Measurements from ENCODE around the gene IRAK1. TPM values are rescaled to one million over a fixed set of nuclear protein-coding genes. Genes with fewer than 3 reads are reported as not detected.

IRAK1 gene
- total RNA-seq, 4 donors from 2014 or later: 64.1 to 155 (median 107) TPM

DNA sequence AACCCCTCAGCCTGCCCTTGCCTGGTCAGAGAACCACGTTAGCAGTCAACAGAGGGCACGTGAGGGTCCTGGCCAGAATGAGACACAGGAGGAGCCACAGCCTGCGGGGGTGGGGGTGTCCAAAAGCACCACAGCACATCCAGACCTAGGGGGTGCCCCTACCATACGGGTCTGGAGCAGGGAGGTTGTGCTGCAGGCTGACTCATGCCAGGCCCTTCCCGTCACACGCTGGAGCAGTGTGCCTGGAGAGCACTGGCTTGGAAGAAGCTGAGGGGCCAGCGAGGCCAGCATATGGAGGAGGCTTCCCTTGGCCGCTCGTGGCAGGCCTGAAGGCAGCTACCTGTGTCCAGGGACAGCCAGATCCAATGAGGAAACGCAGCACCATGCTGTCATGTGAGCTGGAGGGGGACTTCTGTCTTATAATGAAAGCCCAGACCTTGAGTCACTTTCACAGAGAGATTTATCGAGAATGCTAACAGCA is 1.5 kb upstream of the IRAK1 start:
- WGBS, 2 donors (ENCODE audit: low coverage in 1 of 2): 72% methylated on average over 9 of the region's 11 CpGs; no CpG with 5 or more reads in 1 of the 2 donors
- Histone ChIP-seq H3K9me3 (no peaks in the 10 kb centered on the region), H3K4me3 (no peak overlapping the region), H3K4me1 (peaks cover 0 to 24% (median 7%) of the 10 kb centered on the region in 4 donors), H3K27ac (peak overlapping the region; percentile 92 to 96 (median 94)), H3K27me3 (no peaks in the 10 kb centered on the region), H3K36me3 (no peaks in the 10 kb centered on the region)
- in situ Hi-C loops (cut with MboI; ENCODE audit: low pct_ligation_motif_present in 1 of 4, low pct_unique_long_range_greater_than_20kb in 1 of 4, low sequenced_read_pairs in 3 of 4) (no loop called here), intact Hi-C loops (cut with DNase I; ENCODE audit: low total_unique reads) (no loop called here)
- TF ChIP-seq, protein P1, sequence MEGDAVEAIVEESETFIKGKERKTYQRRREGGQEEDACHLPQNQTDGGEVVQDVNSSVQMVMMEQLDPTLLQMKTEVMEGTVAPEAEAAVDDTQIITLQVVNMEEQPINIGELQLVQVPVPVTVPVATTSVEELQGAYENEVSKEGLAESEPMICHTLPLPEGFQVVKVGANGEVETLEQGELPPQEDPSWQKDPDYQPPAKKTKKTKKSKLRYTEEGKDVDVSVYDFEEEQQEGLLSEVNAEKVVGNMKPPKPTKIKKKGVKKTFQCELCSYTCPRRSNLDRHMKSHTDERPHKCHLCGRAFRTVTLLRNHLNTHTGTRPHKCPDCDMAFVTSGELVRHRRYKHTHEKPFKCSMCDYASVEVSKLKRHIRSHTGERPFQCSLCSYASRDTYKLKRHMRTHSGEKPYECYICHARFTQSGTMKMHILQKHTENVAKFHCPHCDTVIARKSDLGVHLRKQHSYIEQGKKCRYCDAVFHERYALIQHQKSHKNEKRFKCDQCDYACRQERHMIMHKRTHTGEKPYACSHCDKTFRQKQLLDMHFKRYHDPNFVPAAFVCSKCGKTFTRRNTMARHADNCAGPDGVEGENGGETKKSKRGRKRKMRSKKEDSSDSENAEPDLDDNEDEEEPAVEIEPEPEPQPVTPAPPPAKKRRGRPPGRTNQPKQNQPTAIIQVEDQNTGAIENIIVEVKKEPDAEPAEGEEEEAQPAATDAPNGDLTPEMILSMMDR (IDR thresholded peaks at IDR 0.05): no peak
- TF ChIP-seq EP300 (IDR thresholded peaks at IDR 0.05; ENCODE audit: low read depth) (no peak), POLR2A (IDR thresholded peaks at IDR 0.05) (no peak), POLR2AphosphoS5 (IDR thresholded peaks at IDR 0.05) (no peak)
- DNase-seq: no peak

DNA sequence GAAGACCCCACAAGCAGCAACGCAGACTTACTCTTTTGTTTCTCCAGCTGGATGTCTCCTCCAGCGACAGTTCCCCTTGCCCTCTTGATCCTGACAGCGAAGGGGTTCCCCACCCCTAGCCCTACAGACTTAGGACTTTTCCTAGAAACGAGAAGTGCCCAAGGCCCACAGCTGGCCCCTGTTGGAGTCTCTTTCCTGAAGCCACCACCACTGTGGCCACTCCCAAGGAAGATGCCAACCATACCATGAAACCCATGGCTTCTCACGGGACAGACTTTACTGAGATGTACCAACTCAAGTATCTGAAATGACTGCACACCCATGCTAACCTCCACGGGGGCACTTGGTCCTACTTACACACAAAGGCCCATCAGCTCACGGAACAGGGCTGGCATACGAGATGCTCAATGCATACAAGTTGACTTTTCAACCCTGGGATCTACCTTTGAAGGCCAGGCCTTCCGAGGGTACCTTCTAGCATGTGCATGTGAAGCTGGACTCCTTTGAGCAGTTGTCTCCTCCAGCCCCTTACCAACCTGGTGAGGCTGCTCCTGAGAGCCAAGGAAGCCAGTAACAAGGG is 924 bp upstream of the IRAK1 start:
- Histone ChIP-seq H3K4me1 (peaks cover 0 to 24% (median 7%) of the 10 kb centered on the region in 4 donors), H3K27me3 (no peaks in the 10 kb centered on the region), H3K36me3 (no peaks in the 10 kb centered on the region), H3K27ac (peak overlapping the region; percentile 92 to 96 (median 94)), H3K4me3 (peak overlapping the region in 3 of 4 donors; percentile 58 to 67 (median 61)), H3K9me3 (no peaks in the 10 kb centered on the region)
- in situ Hi-C loops (cut with MboI; ENCODE audit: low pct_ligation_motif_present in 1 of 4, low pct_unique_long_range_greater_than_20kb in 1 of 4, low sequenced_read_pairs in 3 of 4) (no loop called here), intact Hi-C loops (cut with DNase I; ENCODE audit: low total_unique reads) (no loop called here)
- DNase-seq: no peak
- no peak for TF ChIP-seq EP300 (IDR thresholded peaks at IDR 0.05; ENCODE audit: low read depth)
- 75% methylated on average over 9 of the region's 9 CpGs; no CpG with 5 or more reads in 1 of the 2 donors for WGBS, 2 donors (ENCODE audit: low coverage in 1 of 2)

DNA sequence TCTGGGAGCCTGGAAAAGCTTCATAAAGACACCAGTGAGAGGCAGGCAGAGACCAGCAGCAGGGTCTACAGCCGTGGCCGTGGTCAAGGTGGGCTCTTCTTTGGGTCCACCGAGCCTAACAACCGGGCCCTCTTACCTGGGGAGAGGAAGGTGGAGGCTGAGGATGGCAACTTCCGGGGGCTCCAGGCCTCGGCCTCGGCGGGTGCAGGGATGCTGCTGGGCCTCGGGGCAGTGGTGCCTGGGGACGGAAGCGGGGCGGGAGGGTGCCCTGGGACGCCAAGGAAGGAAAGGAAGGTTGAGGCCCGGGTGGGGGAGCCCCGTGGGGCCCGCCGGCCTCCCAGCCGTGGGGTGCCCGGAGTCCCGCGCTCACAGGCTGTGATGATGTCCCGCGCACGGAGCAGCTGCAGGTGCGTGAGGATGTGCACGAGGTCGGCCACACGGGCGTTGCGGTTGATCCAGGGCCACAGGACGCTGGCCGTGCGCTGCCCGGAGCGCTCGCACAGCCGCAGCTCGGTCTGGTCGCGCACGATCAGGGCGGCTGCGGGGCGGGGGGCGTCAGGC is 561 bp downstream of the IRAK1 start:
- Histone ChIP-seq H3K36me3 (no peaks in the 10 kb centered on the region), H3K9me3 (no peaks in the 10 kb centered on the region), H3K27me3 (no peaks in the 10 kb centered on the region), H3K27ac (peak overlapping the region; percentile 87 to 96 (median 94)), H3K4me1 (peaks cover 0 to 24% (median 7%) of the 10 kb centered on the region in 4 donors), H3K4me3 (peak overlapping the region; percentile 43 to 67 (median 59))
- DNase-seq: peak; percentile 21
- TF ChIP-seq, protein P1 (IDR thresholded peaks at IDR 0.05): no peak
- TF ChIP-seq POLR2A (IDR thresholded peaks at IDR 0.05) (no peak), POLR2AphosphoS5 (IDR thresholded peaks at IDR 0.05) (no peak), EP300 (IDR thresholded peaks at IDR 0.05; ENCODE audit: low read depth) (no peak)
- WGBS, 2 donors (ENCODE audit: low coverage in 1 of 2): 58% methylated on average over 23 of the region's 45 CpGs; no CpG with 5 or more reads in 1 of the 2 donors
- intact Hi-C loops (cut with DNase I; ENCODE audit: low total_unique reads): no loop called here
- in situ Hi-C loops (cut with MboI; ENCODE audit: low pct_ligation_motif_present in 1 of 4, low pct_unique_long_range_greater_than_20kb in 1 of 4, low sequenced_read_pairs in 3 of 4): no loop called here

DNA sequence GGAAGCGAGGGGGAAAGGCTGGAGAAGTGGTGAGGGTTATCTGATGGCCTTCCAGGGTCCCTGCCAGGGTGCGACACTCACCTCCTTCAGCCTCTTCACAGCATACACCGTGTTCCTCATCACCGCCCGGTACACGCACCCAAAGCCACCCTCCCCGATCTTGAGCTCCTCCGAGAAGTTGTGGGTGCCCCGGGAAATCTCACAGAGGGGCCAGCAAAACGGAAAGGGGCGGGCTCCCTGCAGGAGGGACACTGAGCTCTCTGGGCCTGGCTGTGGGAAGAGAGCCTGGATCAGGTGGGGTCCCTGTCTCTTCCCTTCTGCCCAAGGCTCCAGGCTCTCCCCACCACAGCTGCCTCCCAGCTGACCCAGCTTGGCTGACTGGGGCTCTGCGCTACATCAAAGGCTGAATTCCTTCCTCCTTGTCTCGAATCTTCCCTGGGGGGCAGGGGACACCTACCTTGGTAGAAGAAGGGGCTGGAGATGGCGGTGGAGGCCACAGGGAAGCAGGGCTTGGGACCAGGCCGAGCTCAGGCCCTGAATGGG is 1.1 kb downstream of the IRAK1 start:
- no peak for DNase-seq
- Histone ChIP-seq H3K9me3 (no peaks in the 10 kb centered on the region), H3K27ac (peak overlapping the region; percentile 87 to 96 (median 94)), H3K27me3 (no peaks in the 10 kb centered on the region), H3K4me3 (peak overlapping the region; percentile 43 to 67 (median 59)), H3K36me3 (no peaks in the 10 kb centered on the region), H3K4me1 (peaks cover 0 to 27% (median 9%) of the 10 kb centered on the region in 4 donors)
- TF ChIP-seq, protein P1 (IDR thresholded peaks at IDR 0.05): no peak
- TF ChIP-seq POLR2A (IDR thresholded peaks at IDR 0.05): no peak
- no peak for TF ChIP-seq EP300 (IDR thresholded peaks at IDR 0.05; ENCODE audit: low read depth)
- TF ChIP-seq POLR2AphosphoS5 (IDR thresholded peaks at IDR 0.05): no peak
- intact Hi-C loops (cut with DNase I; ENCODE audit: low total_unique reads) (no loop called here), in situ Hi-C loops (cut with MboI; ENCODE audit: low pct_ligation_motif_present in 1 of 4, low pct_unique_long_range_greater_than_20kb in 1 of 4, low sequenced_read_pairs in 3 of 4) (no loop called here)
- 69% methylated on average over 15 of the region's 15 CpGs; no CpG with 5 or more reads in 1 of the 2 donors for WGBS, 2 donors (ENCODE audit: low coverage in 1 of 2)
